Naive B cell (primary cell): ENCODE results near the gene JADE1. TPM values are rescaled to one million over a fixed set of nuclear protein-coding genes. Genes with fewer than 3 reads are reported as not detected.

ENCODE experiments used
- ATAC-seq, 2 donors: fragments of 150-1000 bp; cut with Tn5 transposase; 2 replicates each; pipeline ENCODE4 v1.10.0; 2021; ENCODE audit warnings: low read depth in 2 of 2, mild to moderate bottlenecking in 2 of 2, moderate library complexity in 2 of 2
- DNase-seq: peaks from one replicate; pipeline ENCODE4 v3.0.0; 2022
- H3K27ac Mint-ChIP-seq, 6 donors: one replicate each; pipeline ENCODE4 v1.8.0; 2020 to 2022; ENCODE audit warnings: mild to moderate bottlenecking in 6 of 6, mixed read lengths in 6 of 6, moderate library complexity in 5 of 6, inconsistent platforms in 2 of 6
- H3K27me3 Mint-ChIP-seq, 3 donors: one replicate each; pipeline ENCODE4 v1.8.0; 2021 to 2022; ENCODE audit warnings: mixed read lengths in 3 of 3, mild to moderate bottlenecking in 1 of 3
- H3K36me3 Mint-ChIP-seq, 2 donors: one replicate each; pipeline ENCODE4 v1.8.0; 2020 to 2022; ENCODE audit warnings: mixed read lengths in 2 of 2, inconsistent platforms in 1 of 2, mild to moderate bottlenecking in 1 of 2
- H3K4me1 Mint-ChIP-seq, 3 donors: one replicate each; pipeline ENCODE4 v1.8.0; 2020 to 2022; ENCODE audit warnings: mixed read lengths in 3 of 3, inconsistent platforms in 1 of 3, mild to moderate bottlenecking in 1 of 3, moderate library complexity in 1 of 3
- H3K4me3 Mint-ChIP-seq, 8 donors: one replicate each; pipeline ENCODE4 v1.8.0; 2020 to 2022; ENCODE audit warnings: mild to moderate bottlenecking in 8 of 8, mixed read lengths in 8 of 8, moderate library complexity in 8 of 8, inconsistent platforms in 2 of 8
- H3K9me3 Mint-ChIP-seq, 7 donors: one replicate each; pipeline ENCODE4 v1.8.0; 2020 to 2022; ENCODE audit warnings: mixed read lengths in 7 of 7, mild to moderate bottlenecking in 5 of 7, inconsistent platforms in 2 of 7, moderate library complexity in 1 of 7
- polyA plus RNA-seq, 6 donors: library from polyadenylated mRNA; unstranded; fragments of 300-500 nt; fragmentation: Illumina TruSeq; gene quantifications; one replicate each; pipeline ENCODE4 v1.2.3, GENCODE V29; 2021; ENCODE audit warnings: low read depth in 6 of 6

Gene JADE1
- polyA plus RNA-seq, 6 donors from 2014 or later = 37.4 to 63.8 (median 41.2) TPM

GRCh38 chr4:128879283-128879682 is 69.8 kb downstream of the JADE1 start:
- H3K27ac Mint-ChIP-seq = no peak overlapping the region
- ATAC-seq = no peak

GRCh38 chr4:128879971-128880370 is 70.5 kb downstream of the JADE1 start:
- Mint-ChIP-seq H3K4me3 (no peak overlapping the region), H3K36me3 (peaks cover 0 to 7% of the 10 kb centered on the region in 2 donors), H3K27ac (peak overlapping the region in 1 of 6 donors; percentile 2), H3K4me1 (no peaks in the 10 kb centered on the region), H3K27me3 (no peaks in the 10 kb centered on the region), H3K9me3 (no peaks in the 10 kb centered on the region)
- no peak for DNase-seq
- no peak for ATAC-seq

More at GRCh38 chr4:128879283-128879682, 69.8 kb downstream of the JADE1 start:
- Mint-ChIP-seq H3K36me3 (peaks cover 0 to 7% of the 10 kb centered on the region in 2 donors), H3K9me3 (no peaks in the 10 kb centered on the region), H3K4me3 (no peak overlapping the region), H3K27me3 (no peaks in the 10 kb centered on the region), H3K4me1 (no peaks in the 10 kb centered on the region)
- no peak for DNase-seq

- Mint-ChIP-seq H3K27me3 (no peaks in the 10 kb centered on the region), H3K9me3 (no peaks in the 10 kb centered on the region), H3K36me3 (peaks cover 0 to 7% of the 10 kb centered on the region in 2 donors), H3K27ac (no peak overlapping the region), H3K4me3 (no peak overlapping the region), H3K4me1 (no peaks in the 10 kb centered on the region)
- ATAC-seq = no peak
- DNase-seq = no peak
Observed at GRCh38 chr4:128880662-128881061, 71.2 kb downstream of the JADE1 start.

GRCh38 chr4:128904821-128905220 is 95.3 kb downstream of the JADE1 start:
- Mint-ChIP-seq H3K4me1 (no peaks in the 10 kb centered on the region), H3K27ac (no peak overlapping the region), H3K27me3 (no peaks in the 10 kb centered on the region), H3K9me3 (peaks cover 0 to 3% (median 0%) of the 10 kb centered on the region in 7 donors), H3K4me3 (no peak overlapping the region), H3K36me3 (peaks cover 9 to 11% of the 10 kb centered on the region in 2 donors)
- ATAC-seq (no peak), DNase-seq (no peak)

GRCh38 chr4:128906581-128906980 is 97.1 kb downstream of the JADE1 start:
- peak overlapping the region in 1 of 6 donors; percentile 68 for H3K27ac Mint-ChIP-seq
- DNase-seq (no peak), ATAC-seq (no peak)
- no peak overlapping the region for H3K4me3 Mint-ChIP-seq
- no peaks in the 10 kb centered on the region for H3K27me3 Mint-ChIP-seq
- H3K9me3 Mint-ChIP-seq = no peaks in the 10 kb centered on the region
- H3K36me3 Mint-ChIP-seq = peaks cover 9 to 11% of the 10 kb centered on the region in 2 donors
- no peaks in the 10 kb centered on the region for H3K4me1 Mint-ChIP-seq

GRCh38 chr4:128907981-128908380 is 98.5 kb downstream of the JADE1 start:
- Mint-ChIP-seq H3K9me3 (no peaks in the 10 kb centered on the region), H3K4me1 (no peaks in the 10 kb centered on the region), H3K27me3 (no peaks in the 10 kb centered on the region), H3K4me3 (no peak overlapping the region), H3K27ac (no peak overlapping the region), H3K36me3 (peaks cover 0 to 11% of the 10 kb centered on the region in 2 donors)
- no peak for ATAC-seq
- no peak for DNase-seq

GRCh38 chr4:128908735-128909134 is 99.2 kb downstream of the JADE1 start:
- no peaks in the 10 kb centered on the region for H3K9me3 Mint-ChIP-seq
- H3K27me3 Mint-ChIP-seq = no peaks in the 10 kb centered on the region
- no peak for ATAC-seq
- peaks cover 0 to 11% of the 10 kb centered on the region in 2 donors for H3K36me3 Mint-ChIP-seq
- H3K27ac Mint-ChIP-seq = no peak overlapping the region
- no peak for DNase-seq
- H3K4me3 Mint-ChIP-seq = no peak overlapping the region
- H3K4me1 Mint-ChIP-seq = no peaks in the 10 kb centered on the region

- no peak for DNase-seq
- no peaks in the 10 kb centered on the region for H3K36me3 Mint-ChIP-seq
- peaks cover 13 to 20% (median 18%) of the 10 kb centered on the region in 3 donors for H3K4me1 Mint-ChIP-seq
Observed at GRCh38 chr4:128913228-128913627, 103.7 kb downstream of the JADE1 start.

GRCh38 chr4:128915544-128915943 is 106.0 kb downstream of the JADE1 start:
- Mint-ChIP-seq H3K36me3 (no peaks in the 10 kb centered on the region), H3K4me3 (no peak overlapping the region), H3K9me3 (no peaks in the 10 kb centered on the region), H3K4me1 (peaks cover 13 to 26% (median 26%) of the 10 kb centered on the region in 3 donors), H3K27me3 (no peaks in the 10 kb centered on the region), H3K27ac (no peak overlapping the region)
- no peak for DNase-seq
- ATAC-seq = no peak

More at GRCh38 chr4:128913228-128913627, 103.7 kb downstream of the JADE1 start:
- no peaks in the 10 kb centered on the region for H3K9me3 Mint-ChIP-seq
- H3K27me3 Mint-ChIP-seq = no peaks in the 10 kb centered on the region
- H3K27ac Mint-ChIP-seq = no peak overlapping the region
- no peak overlapping the region for H3K4me3 Mint-ChIP-seq
- ATAC-seq = no peak

GRCh38 chr4:128916832-128917231 is 107.3 kb downstream of the JADE1 start:
- peak overlapping the region; percentile 54 to 97 (median 90) for H3K27ac Mint-ChIP-seq
- H3K27me3 Mint-ChIP-seq = no peaks in the 10 kb centered on the region
- no peaks in the 10 kb centered on the region for H3K36me3 Mint-ChIP-seq
- H3K9me3 Mint-ChIP-seq = no peaks in the 10 kb centered on the region
- H3K4me3 Mint-ChIP-seq = peak overlapping the region; percentile 0 to 82 (median 42)
- ATAC-seq = peak; percentile 94 to 95
- peaks cover 13 to 26% (median 26%) of the 10 kb centered on the region in 3 donors for H3K4me1 Mint-ChIP-seq
- DNase-seq = peak; percentile 70

- no peaks in the 10 kb centered on the region for H3K27me3 Mint-ChIP-seq
- peak overlapping the region; percentile 6 to 97 (median 80) for H3K27ac Mint-ChIP-seq
- H3K9me3 Mint-ChIP-seq = no peaks in the 10 kb centered on the region
- H3K4me3 Mint-ChIP-seq = peak overlapping the region in 3 of 8 donors; percentile 9 to 22 (median 18)
- H3K36me3 Mint-ChIP-seq = no peaks in the 10 kb centered on the region
- peak; percentile 48 to 60 for ATAC-seq
- DNase-seq = peak; percentile 48
- H3K4me1 Mint-ChIP-seq = peaks cover 13 to 26% (median 26%) of the 10 kb centered on the region in 3 donors
Observed at GRCh38 chr4:128917781-128918180, 108.3 kb downstream of the JADE1 start.

GRCh38 chr4:128921954-128922353 is 112.5 kb downstream of the JADE1 start:
- Mint-ChIP-seq H3K9me3 (peaks cover 0 to 5% (median 0%) of the 10 kb centered on the region in 7 donors), H3K4me3 (no peak overlapping the region), H3K36me3 (peaks cover 13 to 15% of the 10 kb centered on the region in 2 donors), H3K27me3 (no peaks in the 10 kb centered on the region), H3K4me1 (peaks cover 9 to 20% (median 19%) of the 10 kb centered on the region in 3 donors), H3K27ac (no peak overlapping the region)
- DNase-seq = no peak
- ATAC-seq = no peak
